GF-D8 (cell line): Measurements from ENCODE around the gene GBP4.

Experiments
- DNase-seq: peaks from one replicate; lab custom pipeline; 2025; lab: John Stamatoyannopoulos, UW

GBP4 gene

GRCh38 chr1:89170170-89171066 is 28.3 kb downstream of the GBP4 start:
- no peak for DNase-seq

- no peak for DNase-seq
Measured at GRCh38 chr1:89169166-89169565, 29.6 kb downstream of the GBP4 start.

GRCh38 chr1:89167590-89168230 is 31.0 kb downstream of the GBP4 start:
- DNase-seq = no peak

GRCh38 chr1:89166705-89167104 is 32.0 kb downstream of the GBP4 start:
- DNase-seq = no peak

GRCh38 chr1:89165811-89166210 is 32.9 kb downstream of the GBP4 start:
- DNase-seq = no peak

- DNase-seq = no peak
Measured at GRCh38 chr1:89151047-89151446, 47.7 kb downstream of the GBP4 start.

GRCh38 chr1:89149976-89150375 is 48.8 kb downstream of the GBP4 start:
- DNase-seq = no peak

- no peak for DNase-seq
Measured at GRCh38 chr1:89149229-89149628, 49.5 kb downstream of the GBP4 start.

- DNase-seq = no peak
Measured at GRCh38 chr1:89147678-89148658, 50.8 kb downstream of the GBP4 start.

- no peak for DNase-seq
Measured at GRCh38 chr1:89146721-89147120, 52.0 kb downstream of the GBP4 start.

GRCh38 chr1:89143484-89143883 is 55.3 kb downstream of the GBP4 start:
- DNase-seq = no peak

GRCh38 chr1:89142160-89142559 is 56.6 kb downstream of the GBP4 start:
- no peak for DNase-seq

- no peak for DNase-seq
Measured at GRCh38 chr1:89133747-89134146, 65.0 kb downstream of the GBP4 start.
